Measurements from ENCODE around the gene TEX52. TPM values are rescaled to one million over a fixed set of nuclear protein-coding genes. Genes with fewer than 3 reads are reported as not detected.

TEX52 gene
- total and polyA plus RNA-seq, 10 of the 15 experiments (the other 5 are each of a cell fraction or from before 2014, with no cell fraction given) = 0.23 TPM; not detected in 9

- peaks cover 18% of the 10 kb centered on the region for H3K79me2 ChIP-seq (ENCODE audit: control insufficient read depth, insufficient read depth, low read length)
- BruUV-seq (replicated peaks) = no TSS peak
- H3K27me3 ChIP-seq (replicated peaks in 1 of 2; ENCODE audit: control insufficient read depth in 2 of 2, insufficient read depth in 2 of 2, low read length in 1 of 2) = no peaks in the 10 kb centered on the region
- ChIA-PET SMC1A (ENCODE audit: uncharacterized antibody, unreplicated experiment) (interaction anchor here (0.5 to 2.3 kb wide), 9 partner anchors 16 to 131 kb away, joined by 3 to 10 read pairs (median 3); no protein-coding TSS in a partner anchor), RAD21 (ENCODE audit: unreplicated experiment) (interaction anchor here (1.1 to 1.8 kb wide), 4 partner anchors 17 to 28 kb away, joined by 3 to 13 read pairs (median 4); partner anchors contain the start of gene FKBP4), CTCF (interaction anchor here (0.7 to 3.9 kb wide), 12 partner anchors 9 to 173 kb away, joined by 3 to 25 read pairs (median 4); no protein-coding TSS in a partner anchor), POLR2A (interaction anchor here (0.5 to 2.1 kb wide), 5 partner anchors 9 to 54 kb away, joined by 3 to 12 read pairs (median 4); no protein-coding TSS in a partner anchor)
- H4K20me1 ChIP-seq (ENCODE audit: control insufficient read depth, insufficient read depth) = no peaks in the 10 kb centered on the region
- 13% methylated on average over 10 of the region's 10 CpGs for WGBS (ENCODE audit: insufficient coverage, insufficient replicate concordance, low lambda C conversion rate, missing lambda C conversion rate)
- H2AFZ ChIP-seq (ENCODE audit: control insufficient read depth, low read depth, low read length) = peak overlapping the region; percentile 90; the same call in 1 of the 2 replicates
- H3K4me3 ChIP-seq = peak overlapping the region; percentile 89
- H3K4me1 ChIP-seq (ENCODE audit: control insufficient read depth, insufficient read depth, low read length) = no peaks in the 10 kb centered on the region
- peaks cover 0 to 5% of the 10 kb centered on the region in 2 experiments; a peak in 1 of 4 replicates for H3K36me3 ChIP-seq (ENCODE audit: control insufficient read depth in 2 of 2, insufficient read depth in 2 of 2, low read length in 1 of 2)
- ATAC-seq (peak; percentile 82), DNase-seq (ENCODE audit: low read depth, low spot score) (no peak), FAIRE-seq (no peak)
- no peaks in the 10 kb centered on the region for H3K9me3 ChIP-seq (replicated peaks; ENCODE audit: control insufficient read depth, insufficient read depth, low read length)
- intact Hi-C loops (cut with micrococcal nuclease; ENCODE audit: unreplicated experiment) = loop anchor here (2.0 kb wide), 1 partner anchor 63 kb away; the partner anchor contains the start of genes FOXM1 and RHNO1
- H3K4me2 ChIP-seq (ENCODE audit: control insufficient read depth, insufficient read depth) = peak overlapping the region; percentile 80
- in situ Hi-C loops (cut with MboI) = no loop called here
- peak overlapping the region; percentile 84 for H3K27ac ChIP-seq (ENCODE audit: control insufficient read depth, insufficient read depth)
- peak overlapping the region; percentile 78 for H3K9ac ChIP-seq (ENCODE audit: control insufficient read depth, insufficient read depth, low read length)
- TF ChIP-seq SMAD1 (IDR thresholded peaks at IDR 0.05; ENCODE audit: low read depth, partially characterized antibody) (peak; percentile 9), PAX5 (IDR thresholded peaks at IDR 0.05; ENCODE audit: borderline replicate concordance, low read depth, low read length) (no peak), HSF1 (IDR thresholded peaks at IDR 0.05; ENCODE audit: low read depth, low read length) (no peak), TCF12 (IDR thresholded peaks at IDR 0.05; ENCODE audit: low read depth, low read length) (no peak), HCFC1 (IDR thresholded peaks at IDR 0.05; ENCODE audit: low read length) (no peak), RAD21 (IDR thresholded peaks at IDR 0.05; ENCODE audit: insufficient read depth, low read depth, low read length) (peak; percentile 81), CTCF (IDR thresholded peaks at IDR 0.05 in 2 of 3, conservative IDR thresholded peaks at IDR 0.05 in 1 of 3; ENCODE audit: control insufficient read depth in 2 of 3, extremely low read depth in 1 of 3, insufficient read depth in 1 of 3, low read depth in 3 of 3, low read length in 3 of 3) (peak; percentile 70 to 87 (median 78)), SMARCA5 (IDR thresholded peaks at IDR 0.05) (peak; percentile 54), GATAD2B (conservative IDR thresholded peaks at IDR 0.05; ENCODE audit: low read depth) (no peak), SMC3 (IDR thresholded peaks at IDR 0.05; ENCODE audit: borderline replicate concordance, low read length) (peak; percentile 65; the same call in 1 of the 2 replicates), EP300 (IDR thresholded peaks at IDR 0.05; ENCODE audit: borderline replicate concordance in 1 of 2, control insufficient read depth in 1 of 2, low read depth in 2 of 2, low read length in 2 of 2) (no peak), RELB (IDR thresholded peaks at IDR 0.05; ENCODE audit: low read depth) (no peak), MTA2 (IDR thresholded peaks at IDR 0.05; ENCODE audit: low read depth) (no peak), KDM1A (IDR thresholded peaks at IDR 0.05; ENCODE audit: borderline replicate concordance) (no peak), TARDBP (IDR thresholded peaks at IDR 0.05; ENCODE audit: borderline replicate concordance) (no peak), DPF2 (IDR thresholded peaks at IDR 0.05) (no peak), SRF (IDR thresholded peaks at IDR 0.05; ENCODE audit: low read depth in 2 of 2, low read length in 2 of 2) (peak in 1 of 2 experiments; percentile 59; a peak in 1 of 4 replicates)
Observed at GRCh38 chr12:2813214-2814185, 43.3 kb downstream of the TEX52 start.
